ENCODE results near the gene TSKS.

The TSKS gene

DNA sequence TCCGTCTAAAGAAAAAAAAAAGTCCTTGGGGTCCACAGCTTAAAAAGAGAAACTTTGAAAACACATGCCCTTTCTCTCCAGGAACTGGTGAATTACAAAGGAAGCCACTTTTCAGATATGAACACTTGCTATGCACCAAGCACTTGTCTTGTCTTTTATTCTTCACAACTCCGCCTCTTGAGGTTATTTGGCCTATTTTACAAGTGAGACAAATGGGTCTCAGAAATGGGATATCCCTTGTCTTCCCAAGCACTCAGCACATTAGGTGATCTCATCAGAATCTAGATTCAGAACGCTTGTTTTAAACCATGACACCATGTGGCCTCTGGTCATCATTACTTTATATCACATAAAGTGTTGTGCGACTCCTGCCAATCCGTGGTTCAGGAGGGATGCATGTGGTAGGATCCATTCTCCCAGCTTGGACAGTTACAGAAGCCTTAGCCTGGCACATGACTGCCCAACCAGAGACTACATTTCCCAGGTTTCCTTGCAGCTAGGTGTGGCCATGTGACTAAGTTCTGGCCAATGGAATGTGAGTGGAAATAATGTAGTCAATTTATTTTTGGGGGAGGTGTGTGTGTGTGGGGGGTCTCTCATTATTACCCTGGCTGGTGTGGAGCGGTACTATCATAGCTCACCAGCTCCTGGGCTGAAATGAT is 13.9 kb downstream of the TSKS start:
- in situ Hi-C loops (cut with MboI; ENCODE audit: low sequenced_read_pairs, unreplicated experiment): no loop called here
- DNase-seq (ENCODE audit: low spot score): no peak

DNA sequence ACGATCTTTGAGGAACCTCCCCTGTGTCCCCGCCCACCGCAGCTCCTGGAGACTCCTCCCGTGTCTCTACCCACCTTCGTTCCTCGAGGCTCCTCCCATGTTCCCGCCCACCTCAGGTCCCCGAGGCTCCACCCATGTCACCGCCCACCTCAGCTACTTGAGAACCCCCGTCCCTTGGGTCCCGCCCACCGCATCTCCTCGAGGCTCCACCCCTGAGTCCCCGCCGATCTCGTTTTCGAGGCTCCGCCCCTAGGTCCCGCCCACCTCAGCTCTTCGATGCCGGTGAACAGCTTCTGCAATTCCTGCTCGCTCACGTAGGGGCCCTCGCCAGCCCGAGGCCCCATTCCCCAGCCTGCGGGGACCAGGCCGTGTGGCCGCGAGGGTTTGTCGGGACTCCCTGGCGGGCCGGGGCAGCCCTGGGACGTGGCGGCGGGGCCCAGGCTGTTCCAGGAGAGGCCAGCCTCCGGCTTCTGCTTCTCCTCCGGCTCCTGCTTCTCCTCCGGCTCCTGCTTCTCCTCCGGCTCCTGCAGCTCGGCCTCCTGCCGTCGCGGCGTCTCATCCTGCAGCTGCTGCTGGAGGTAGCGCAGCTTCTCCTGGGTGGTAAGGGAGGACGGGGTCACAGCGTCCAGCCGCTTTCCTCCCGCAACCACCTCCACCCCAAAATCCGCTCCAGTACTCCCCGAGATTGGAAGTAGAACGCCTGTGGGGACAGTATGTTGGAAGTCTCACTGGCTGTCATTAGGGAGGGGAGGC is 16.7 kb downstream of the TSKS start:
- DNase-seq (ENCODE audit: low spot score): no peak
- in situ Hi-C loops (cut with MboI; ENCODE audit: low sequenced_read_pairs, unreplicated experiment): no loop called here
- TF ChIP-seq, protein P1, sequence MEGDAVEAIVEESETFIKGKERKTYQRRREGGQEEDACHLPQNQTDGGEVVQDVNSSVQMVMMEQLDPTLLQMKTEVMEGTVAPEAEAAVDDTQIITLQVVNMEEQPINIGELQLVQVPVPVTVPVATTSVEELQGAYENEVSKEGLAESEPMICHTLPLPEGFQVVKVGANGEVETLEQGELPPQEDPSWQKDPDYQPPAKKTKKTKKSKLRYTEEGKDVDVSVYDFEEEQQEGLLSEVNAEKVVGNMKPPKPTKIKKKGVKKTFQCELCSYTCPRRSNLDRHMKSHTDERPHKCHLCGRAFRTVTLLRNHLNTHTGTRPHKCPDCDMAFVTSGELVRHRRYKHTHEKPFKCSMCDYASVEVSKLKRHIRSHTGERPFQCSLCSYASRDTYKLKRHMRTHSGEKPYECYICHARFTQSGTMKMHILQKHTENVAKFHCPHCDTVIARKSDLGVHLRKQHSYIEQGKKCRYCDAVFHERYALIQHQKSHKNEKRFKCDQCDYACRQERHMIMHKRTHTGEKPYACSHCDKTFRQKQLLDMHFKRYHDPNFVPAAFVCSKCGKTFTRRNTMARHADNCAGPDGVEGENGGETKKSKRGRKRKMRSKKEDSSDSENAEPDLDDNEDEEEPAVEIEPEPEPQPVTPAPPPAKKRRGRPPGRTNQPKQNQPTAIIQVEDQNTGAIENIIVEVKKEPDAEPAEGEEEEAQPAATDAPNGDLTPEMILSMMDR (IDR thresholded peaks at IDR 0.05; ENCODE audit: borderline replicate concordance, control extremely low read depth, extremely low read depth, insufficient read depth, missing control alignments): no peak

More for the DNA sequence above, 13.9 kb downstream of the TSKS start:
- TF ChIP-seq, protein P1 (IDR thresholded peaks at IDR 0.05; ENCODE audit: borderline replicate concordance, control extremely low read depth, extremely low read depth, insufficient read depth, missing control alignments): no peak

DNA sequence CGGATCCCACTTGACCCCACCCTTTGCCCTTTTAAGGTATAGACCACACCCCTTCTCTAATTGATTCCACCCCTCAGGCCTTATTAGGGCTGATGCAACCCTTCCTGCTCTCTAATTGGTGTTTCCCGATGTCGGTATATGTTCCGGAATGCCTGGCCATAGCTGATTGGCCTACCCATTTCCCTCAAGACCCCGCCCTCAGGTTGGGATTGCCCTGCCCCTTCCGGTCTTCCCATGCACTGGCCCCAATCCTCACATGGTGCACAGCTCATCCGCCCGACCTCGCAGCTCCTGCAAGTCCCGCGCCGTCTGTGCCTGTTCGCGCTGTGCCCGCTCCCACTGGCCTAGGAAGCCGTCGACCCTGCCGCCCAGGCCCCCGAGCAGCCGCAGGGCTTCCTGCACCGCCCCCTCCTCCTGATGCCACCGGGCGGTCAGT is 18.1 kb downstream of the TSKS start:
- in situ Hi-C loops (cut with MboI; ENCODE audit: low sequenced_read_pairs, unreplicated experiment): no loop called here
- TF ChIP-seq, protein P1 (IDR thresholded peaks at IDR 0.05; ENCODE audit: borderline replicate concordance, control extremely low read depth, extremely low read depth, insufficient read depth, missing control alignments): no peak
- DNase-seq (ENCODE audit: low spot score): no peak

DNA sequence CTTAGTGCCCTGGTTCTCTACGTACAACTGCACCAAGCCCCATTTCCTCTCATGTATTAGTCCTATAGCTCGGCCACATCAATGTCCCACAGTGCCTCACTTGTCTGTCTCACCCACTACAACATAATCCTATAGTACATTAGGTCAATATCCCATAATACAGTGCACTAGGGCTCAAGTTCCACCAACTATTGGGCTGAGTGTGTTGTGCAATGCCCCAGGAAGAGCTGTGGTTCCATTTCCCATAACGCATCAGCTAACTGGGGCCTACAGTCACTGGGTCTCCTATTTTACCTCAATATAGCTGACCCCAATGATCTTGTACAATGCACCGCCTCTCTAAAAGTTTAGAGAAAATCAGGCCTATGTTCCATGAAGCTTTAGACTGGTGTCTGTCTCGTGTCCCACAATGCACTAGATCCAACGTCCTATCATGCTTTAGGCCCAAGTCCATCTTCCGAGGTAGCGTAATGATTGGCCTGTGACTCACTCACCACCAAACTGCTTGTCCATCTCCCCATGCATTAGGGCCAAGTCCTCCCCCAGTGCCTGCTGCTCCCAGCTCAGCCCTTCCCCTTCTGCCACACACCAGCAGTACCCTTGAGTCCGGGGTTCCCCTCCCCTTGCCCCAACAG is 21.8 kb downstream of the TSKS start:
- no peak for DNase-seq (ENCODE audit: low spot score)
- TF ChIP-seq, protein P1 (IDR thresholded peaks at IDR 0.05; ENCODE audit: borderline replicate concordance, control extremely low read depth, extremely low read depth, insufficient read depth, missing control alignments): no peak
- in situ Hi-C loops (cut with MboI; ENCODE audit: low sequenced_read_pairs, unreplicated experiment): no loop called here

DNA sequence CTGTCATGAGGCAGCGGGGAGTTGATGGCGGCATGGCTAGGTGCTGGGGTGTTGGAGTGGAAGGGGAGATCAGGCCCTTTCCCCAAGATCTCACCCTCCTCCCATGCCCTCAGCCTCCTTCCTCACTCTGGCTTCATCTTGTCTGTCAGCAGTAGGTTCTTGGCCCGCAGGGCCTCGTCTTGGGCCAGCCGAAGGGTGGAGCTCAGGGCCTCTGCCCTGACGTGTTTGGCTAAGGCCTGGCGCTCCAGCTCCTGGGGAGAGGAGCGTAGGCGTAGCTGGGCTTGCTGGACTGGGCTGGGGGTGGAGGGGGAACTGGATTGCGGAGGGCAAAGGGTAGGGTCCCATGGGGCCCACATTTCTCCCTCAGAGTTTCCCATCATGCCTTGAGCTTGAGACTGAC is 23.2 kb downstream of the TSKS start:
- in situ Hi-C loops (cut with MboI; ENCODE audit: low sequenced_read_pairs, unreplicated experiment): no loop called here
- TF ChIP-seq, protein P1 (IDR thresholded peaks at IDR 0.05; ENCODE audit: borderline replicate concordance, control extremely low read depth, extremely low read depth, insufficient read depth, missing control alignments): no peak
- no peak for DNase-seq (ENCODE audit: low spot score)

DNA sequence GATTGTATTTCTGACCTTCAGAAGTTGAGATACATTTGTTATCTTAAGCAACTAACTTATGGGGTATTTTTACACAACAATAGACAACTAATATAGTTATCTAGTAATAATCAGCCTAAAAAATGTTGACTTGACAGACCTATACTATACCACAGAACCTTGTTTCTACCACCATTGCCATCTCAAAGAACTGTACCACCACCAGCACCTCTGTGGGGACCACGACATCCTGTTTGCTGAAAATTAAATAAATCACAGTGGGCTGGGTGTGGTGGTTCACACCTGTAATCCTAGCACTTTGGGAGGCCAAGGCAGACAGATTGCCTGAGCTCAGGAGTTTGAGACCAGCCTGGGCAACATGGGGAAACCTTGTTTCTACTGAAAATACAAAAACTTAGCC is 24.0 kb downstream of the TSKS start:
- DNase-seq (ENCODE audit: low spot score): no peak
- in situ Hi-C loops (cut with MboI; ENCODE audit: low sequenced_read_pairs, unreplicated experiment): no loop called here
- TF ChIP-seq, protein P1 (IDR thresholded peaks at IDR 0.05; ENCODE audit: borderline replicate concordance, control extremely low read depth, extremely low read depth, insufficient read depth, missing control alignments): no peak
